Kidney glomerular epithelial cell (primary cell): Measurements from ENCODE around the gene PLEKHA1.

Experiments used
- DNase-seq: peaks from one replicate; lab custom pipeline; 2025; lab: John Stamatoyannopoulos, UW

PLEKHA1 gene

DNA sequence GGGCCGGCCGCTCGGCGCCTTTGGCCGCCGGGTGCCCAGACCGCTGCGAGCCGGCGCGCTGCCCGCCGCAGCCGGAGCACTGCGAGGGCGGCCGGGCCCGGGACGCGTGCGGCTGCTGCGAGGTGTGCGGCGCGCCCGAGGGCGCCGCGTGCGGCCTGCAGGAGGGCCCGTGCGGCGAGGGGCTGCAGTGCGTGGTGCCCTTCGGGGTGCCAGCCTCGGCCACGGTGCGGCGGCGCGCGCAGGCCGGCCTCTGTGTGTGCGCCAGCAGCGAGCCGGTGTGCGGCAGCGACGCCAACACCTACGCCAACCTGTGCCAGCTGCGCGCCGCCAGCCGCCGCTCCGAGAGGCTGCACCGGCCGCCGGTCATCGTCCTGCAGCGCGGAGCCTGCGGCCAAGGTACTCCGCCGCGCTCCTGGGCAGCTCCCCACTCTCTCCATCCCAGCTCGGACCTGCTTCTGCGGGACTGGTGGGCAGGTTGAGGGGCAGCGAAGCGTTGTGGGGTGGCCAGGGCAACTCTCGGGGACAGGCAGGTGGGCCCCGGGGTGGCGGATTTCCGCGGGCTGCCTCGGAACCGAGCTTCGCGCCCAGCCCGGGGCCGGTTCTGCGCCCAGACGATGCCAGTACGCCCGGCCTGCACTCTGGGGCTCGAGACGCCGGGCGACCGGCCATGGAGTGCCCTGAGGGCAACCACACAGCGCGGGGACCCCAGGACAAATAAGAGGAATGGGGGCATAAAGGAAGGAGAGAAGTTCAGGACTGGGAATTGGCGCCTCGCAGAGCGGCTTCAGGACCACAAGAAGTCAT lies 87.4 kb downstream of the PLEKHA1 start:
- DNase-seq, result no peak

DNA sequence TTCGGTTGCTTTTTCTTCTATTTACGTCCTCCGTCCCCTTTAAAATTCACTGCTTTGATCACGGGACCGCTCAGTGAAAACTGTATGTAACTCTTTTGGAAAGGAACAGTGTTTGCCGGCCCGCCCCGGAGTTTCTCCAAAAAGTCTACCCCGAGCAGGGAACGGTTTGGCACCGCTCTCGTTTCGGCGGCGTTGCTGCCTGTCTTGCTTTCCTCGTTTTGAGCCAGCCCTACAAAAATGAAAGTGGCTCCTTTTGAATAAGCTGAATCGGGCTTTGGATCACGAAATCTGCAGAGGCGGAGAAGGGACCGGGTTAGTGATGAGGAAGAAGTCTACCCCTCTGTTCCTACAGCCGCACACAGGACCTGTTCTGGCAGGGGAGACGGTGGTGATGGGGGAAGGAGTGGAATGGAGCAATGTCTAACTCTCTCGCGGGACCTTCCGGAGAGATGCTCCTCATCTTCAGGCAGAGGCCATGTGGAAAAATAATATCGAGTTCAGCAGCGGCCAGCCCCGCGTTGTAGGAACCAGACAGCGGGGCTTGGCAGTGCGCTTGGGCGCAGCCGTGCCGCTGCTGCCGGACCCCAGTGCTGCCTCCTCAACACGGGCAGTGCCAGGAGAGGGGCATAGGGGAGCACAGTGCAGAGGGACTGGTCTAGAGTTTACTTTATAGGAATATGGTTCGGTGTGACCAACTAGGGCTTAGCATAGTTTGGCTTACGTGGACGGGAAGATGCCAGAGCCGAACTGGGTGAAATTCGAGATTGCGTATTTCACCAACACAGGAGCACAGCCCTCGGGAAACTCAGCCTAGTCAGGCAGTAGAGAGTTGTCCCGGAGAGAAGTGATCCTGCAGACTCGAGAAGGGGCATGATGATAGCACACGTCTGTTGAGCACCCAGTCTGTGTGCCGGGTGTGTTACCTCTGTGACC lies 88.3 kb downstream of the PLEKHA1 start:
- peak; percentile 28 for DNase-seq

DNA sequence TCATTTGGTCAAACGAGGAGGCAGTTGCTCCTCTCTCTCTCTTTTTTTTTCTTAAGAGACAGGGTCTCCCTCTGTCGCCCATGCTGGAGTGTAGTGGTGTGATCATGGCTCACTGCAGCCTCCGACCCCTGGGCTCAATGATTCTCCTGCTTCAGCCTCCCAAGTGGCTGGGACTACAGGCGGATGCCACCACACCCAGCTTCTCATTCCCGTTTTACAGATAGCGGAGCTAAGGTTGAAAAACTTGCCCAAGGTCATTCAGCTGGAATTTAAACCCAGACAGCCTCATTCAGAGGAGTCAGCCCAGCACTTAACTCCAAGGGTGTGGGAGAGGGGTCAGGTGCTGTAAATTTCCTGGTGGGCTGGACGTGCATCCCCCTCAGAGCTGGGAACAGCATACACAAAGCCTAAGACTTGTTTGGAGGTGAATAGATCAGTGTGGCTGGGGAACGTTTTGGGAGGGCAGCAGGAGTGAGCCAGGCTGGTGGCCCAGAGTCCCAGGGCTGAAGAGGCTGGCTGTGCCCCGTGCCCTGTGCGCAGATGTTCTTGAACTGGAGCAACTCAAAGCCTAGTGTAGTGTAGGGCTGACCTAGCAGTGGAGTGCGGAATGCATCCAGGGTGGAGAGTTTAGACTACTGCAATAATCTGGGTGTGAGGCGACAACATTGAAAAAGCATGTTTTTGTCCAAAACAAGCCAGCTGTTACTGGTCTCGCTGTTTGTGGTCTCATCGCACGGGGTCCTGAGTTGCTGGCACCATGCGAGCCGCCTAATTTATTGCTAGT lies 89.2 kb downstream of the PLEKHA1 start:
- DNase-seq, result no peak

DNA sequence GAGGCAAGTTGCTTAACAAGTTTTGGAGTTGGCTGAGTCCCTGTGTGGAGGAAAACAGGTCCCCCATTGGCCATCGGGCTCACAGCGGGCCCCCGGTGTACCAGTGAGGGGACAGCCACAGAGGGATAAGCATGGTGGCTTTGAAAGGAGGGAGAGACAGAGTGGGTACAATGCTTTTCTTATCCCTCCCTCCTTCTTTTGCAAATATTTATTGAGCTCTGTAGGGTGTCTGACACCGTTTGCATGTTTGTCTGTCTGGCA lies 89.7 kb downstream of the PLEKHA1 start:
- DNase-seq, result no peak

DNA sequence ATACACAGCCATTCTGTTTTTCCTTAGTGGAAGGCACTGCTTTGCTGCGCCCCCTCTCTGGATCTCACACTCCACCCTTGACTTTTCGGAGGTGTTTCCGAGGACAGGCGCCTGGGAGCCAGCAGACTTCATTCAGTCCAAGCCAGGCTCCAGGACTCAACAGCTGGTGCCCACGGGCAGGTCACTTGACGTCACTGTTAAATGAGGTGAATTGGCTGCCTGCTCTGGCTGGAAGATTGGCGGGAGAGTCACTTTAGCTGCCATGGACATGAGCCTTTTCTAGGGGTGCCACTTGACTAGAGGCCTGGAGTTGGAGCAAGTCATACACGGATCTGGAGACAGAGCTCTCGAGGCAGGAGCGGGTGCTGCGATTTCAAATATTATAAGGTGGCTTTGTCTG lies 90.1 kb downstream of the PLEKHA1 start:
- no peak for DNase-seq

DNA sequence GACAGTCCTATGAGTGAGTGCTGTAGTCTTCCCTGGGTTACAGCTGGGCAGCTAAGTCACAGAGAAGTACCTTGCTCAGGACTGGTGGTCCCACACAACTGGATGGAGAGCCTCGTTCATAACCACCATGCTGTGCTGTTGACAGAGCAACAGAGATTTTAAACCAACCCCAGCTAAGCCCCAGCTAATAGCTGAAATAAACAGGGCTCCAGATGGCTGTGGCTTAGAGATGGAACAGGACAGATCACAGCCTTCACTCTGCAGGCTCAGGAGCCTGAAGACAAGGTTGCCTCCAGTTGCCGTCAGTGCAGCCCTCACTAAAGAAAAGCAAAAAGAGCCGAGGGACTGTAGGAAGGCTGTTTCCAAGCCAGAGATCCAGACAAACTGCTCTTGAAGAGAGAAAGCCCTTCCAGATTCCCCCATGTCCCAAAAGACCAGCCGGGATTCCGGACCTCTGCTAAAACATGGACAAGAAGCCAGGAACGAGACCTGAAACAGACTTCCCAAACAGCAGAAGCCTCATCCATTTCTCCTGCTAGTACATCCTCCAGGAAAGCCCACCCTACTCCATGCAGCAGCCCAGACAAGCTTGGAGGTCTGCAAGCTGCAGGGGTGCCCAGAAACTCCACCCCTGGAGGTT lies 91.0 kb downstream of the PLEKHA1 start:
- DNase-seq, result no peak

DNA sequence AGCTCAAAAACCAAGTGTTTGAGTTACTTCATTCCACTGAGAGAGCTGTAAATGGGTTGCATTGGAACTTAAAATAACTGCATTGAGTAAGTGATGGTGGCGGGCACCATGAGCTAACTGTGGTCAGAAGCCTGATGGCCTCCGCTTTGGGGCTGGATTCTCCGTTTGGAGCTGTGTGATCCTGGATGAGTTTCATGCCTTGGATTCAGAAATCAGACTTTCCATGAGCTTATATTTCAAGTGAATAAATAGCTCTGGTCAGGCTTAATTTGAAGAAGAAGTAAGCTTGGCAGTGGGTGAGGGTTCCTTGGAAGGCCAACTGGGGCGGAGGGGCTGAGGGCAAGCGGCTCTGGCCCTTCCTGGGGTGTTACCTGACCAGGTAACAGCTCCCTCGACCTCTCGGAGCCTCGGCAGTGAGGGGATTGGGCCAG lies 92.5 kb downstream of the PLEKHA1 start:
- no peak for DNase-seq

DNA sequence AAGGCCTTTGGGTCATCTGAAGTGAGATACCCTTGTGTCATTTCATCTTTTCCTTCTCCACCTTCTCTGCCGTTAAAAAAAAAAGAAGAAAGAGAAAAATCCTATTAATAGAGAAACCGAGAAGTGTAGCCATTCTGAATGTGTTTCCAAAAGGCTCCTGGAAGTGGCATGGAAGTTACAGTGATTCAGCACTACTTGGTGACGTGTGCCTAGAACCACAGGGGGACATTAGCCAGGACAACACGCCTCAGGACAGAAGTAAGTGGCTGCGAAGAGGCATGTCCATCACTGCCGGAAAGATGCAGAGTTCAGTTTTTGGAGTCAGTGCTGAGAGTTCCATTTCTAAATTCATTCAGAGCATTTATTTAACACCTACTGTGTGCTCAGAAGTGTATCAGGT lies 93.2 kb downstream of the PLEKHA1 start:
- DNase-seq, result no peak

DNA sequence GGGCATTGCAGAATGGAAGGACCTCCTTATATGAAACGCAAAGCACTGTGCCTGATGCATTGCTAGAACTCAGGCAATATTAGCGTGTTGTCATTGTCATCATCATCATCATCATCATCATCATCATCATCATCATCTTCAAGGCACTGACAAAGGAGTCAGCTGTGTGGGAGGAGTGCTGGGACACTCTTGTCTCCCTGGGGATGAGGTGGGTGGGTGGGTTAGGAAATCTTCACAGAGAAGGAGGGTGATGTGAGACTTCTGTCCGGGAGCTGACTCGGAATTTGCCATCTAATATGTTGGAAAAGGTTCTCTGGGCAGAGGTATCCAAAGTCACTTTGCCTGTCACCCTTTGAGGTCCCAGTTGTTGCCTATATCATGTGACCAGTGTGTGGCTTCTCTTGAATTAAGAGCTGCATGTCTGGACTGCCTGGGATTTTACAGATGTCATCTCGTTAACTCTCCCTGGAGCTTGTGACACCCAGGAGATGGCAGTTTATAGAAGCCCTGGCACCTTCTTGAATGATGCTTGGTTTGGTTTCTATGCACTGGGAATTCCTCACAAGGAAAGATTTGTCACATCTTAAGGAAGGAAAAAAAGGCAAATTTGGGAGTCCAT lies 93.9 kb downstream of the PLEKHA1 start:
- DNase-seq, result no peak

DNA sequence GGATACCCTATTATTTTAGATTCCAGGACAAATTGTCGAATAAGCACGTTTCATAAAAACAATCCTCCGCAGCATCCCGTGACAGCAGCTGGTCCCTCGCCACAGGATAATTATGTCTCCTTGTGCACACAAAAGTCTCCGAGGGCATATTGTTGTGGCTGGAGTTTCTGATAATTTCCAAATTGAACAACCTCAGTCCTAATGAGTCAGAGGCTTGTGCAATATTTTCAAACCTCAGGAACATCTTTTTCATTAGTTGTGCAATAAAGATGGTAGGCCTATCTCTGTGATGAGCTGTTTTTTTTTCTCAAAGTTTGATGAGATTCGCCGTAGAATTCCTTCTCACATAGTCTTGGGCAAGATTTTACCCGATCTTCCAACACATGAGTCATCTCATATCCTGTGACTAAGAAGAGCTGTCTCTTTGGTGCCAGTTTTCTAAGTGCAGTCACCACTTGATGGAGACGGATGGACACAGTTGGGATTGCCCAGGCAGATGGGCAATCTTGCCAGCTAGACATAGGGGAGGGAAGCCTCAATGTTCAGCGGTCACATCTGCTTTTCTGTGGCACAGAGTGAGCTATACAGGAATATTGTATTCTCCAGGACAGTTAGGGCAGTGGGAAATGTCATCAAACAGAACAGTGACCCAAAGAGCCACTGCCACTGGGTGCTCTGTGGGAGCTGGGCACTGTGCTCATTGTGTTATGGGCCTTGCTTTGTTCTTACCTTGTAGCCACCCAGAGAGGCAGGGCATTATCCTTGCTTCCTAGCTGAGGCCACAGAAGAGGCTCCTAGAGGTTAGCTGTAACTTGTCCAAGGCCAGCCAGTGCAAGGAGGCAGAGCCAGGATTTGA lies 94.6 kb downstream of the PLEKHA1 start:
- DNase-seq, result peak; percentile 90

DNA sequence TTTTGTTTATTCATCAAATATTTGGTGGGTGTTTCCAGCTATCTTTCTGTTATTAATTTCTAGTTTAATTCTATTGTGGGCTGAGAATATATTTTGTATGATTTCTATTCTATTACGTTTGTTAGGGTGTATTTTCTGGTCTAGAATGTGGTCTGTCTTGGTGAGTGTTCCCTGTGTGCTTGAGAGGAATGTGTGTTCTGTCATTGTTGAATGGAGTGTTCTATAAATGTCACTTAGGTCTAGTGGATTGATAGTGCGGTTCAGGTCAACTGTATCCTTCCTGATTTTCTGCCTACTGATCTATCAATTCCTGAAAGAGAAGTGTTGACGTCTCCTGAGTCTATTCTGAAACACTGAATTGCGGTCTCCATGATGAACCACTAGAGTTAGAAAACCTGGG lies 95.3 kb downstream of the PLEKHA1 start:
- no peak for DNase-seq

DNA sequence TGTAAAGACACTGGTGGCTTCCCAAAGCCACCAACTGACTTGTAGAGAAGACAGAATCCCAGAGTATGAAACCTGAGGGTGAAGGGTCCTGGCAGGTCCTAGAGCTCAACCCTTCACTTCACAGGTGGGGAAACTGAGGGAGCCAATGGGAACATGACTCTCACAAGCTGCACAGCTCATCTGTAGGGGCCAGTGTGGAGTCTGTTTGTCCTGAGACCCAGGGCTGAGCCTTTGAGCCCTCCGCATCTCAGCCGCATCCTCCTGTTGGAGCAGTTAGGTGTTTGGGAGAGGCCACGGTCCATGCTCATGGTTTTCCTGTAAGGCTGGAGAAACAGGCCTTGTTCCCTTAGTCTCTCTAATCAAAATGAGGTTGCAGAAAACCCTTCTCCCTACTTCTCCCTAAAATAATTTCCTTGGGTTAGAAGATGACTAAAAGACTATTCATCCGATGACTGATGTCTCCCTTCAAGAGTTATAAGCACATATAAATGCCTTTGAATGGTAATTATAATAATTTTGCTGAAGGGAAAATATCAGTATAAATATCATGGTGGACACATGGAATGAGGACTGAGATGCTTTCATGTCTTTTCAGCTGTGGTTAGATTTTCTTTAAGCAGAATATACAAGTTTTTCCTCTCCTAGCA lies 97.1 kb downstream of the PLEKHA1 start:
- no peak for DNase-seq

DNA sequence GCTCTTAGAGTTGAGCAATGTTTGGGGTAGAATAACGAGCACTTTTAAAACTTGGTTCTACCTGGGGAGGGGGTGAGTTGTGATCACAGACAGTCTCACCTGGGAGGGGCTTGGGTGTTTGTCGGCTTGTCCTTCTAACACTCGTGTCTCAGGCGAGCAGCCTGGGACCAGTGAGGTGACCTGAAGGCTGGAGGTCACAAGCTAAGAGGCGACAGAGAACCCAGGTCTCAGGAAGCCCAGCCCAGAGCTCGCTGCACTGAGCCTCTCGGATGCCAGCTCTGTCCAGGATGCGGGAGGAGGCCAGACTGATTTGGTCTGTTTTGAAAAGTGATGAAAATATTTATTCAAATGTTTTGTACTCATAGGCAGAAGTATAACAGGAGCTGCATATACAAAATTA lies 98.6 kb downstream of the PLEKHA1 start:
- no peak for DNase-seq

DNA sequence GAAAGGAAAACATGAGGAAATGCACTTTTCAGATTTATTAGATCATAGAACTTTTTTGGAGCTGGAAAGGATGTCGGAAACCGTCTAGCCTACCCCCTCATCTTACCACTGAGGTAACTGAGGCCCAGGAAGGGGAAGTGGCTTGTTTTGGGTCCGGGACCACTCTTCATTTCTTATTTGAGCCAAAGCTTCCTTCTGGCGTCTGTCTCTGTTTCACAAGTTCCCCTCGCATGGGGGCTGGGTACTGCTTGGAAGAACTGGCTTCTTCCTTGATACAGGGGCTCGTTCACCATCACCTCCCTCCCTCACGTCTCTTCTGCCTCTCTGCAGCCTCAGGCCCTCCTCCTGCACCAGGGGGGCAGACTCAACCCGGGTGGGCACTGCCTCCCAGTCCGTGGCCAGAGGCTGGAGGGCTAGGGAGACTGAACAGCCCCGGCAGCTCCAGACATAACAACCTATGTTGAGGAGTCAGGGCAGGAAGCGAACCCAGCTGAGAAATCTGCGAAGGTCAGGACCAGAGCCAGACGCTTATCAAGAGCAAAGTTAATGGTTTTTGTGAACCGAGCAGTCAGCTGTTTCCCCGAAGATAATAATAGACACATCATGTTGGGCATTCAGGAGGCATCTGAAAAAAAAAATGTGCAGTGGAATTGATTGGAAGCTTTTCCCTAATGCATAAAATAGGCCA lies 99.8 kb downstream of the PLEKHA1 start:
- DNase-seq, result no peak

DNA sequence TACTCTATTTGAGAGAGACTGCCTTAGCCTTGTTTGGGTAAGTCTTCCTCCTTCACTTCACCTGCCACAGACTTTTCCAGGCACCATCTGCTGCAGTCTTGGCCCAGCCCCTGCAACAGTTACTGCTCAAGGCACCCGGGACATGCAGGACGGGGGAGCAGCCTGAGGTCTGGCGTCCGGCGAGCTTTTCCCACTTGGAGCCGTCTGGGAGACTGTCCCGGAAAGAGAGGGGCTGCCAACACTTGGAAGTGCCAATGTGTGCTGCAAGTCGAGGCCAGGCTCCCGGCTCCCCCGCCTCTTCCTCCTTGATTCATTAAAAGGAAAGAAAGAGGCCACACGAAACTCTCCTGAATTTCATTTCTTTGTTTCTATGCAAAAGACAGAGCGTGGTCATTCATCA lies 100.6 kb downstream of the PLEKHA1 start:
- DNase-seq, result no peak

DNA sequence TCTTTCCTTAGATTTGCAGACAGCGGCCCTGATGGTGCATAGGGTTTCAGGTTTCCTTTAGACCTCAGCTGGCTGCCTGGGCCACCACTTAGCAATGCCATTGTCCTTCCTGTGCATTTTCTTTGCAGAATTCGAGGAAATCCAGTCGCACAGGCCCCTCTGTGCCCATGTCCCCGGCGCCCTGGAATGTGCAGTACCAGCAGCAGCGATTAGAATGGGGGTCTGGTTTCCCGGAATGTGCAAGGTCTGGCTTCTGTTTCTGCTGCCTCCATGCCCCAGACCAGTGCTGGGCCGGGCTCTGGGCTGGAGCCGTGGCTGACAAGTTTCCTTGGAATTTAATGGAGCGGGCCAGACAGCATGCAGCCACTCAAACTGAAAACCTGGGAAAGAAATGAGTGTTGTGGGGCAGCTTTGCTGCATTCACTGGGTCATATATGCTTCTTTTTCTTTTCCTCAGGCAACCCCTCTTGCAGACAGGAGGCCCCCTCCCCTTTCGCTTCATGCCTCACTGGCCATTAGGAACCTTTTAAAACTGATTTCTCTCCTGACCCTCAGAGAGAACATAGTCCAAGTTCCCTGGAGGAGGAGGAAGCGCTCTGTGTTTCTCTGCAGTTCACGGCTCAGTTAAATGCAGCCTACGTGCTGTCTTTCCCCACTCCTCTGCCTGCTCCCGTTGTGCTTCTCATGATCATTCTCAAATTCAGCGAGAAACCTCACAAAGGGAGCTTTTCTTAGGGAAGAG lies 101.3 kb downstream of the PLEKHA1 start:
- no peak for DNase-seq

DNA sequence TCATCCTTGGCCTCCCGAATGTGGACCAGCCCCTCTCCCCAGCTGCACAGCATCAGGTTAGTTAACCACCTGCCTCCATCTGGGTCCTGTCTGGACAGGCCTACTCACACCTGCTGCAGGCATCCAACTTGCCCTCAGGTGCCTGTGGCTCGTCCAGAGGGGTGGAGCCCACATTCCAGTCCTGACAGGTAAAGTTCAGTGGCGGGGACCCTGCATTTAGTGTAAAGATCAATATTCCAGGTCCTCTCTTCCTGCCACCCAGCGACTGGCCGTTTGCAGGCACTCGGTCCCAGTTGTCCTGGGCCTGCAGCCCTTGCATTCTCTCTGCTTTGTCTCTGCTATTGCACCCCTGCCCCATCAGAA lies 101.8 kb downstream of the PLEKHA1 start:
- DNase-seq, result no peak

DNA sequence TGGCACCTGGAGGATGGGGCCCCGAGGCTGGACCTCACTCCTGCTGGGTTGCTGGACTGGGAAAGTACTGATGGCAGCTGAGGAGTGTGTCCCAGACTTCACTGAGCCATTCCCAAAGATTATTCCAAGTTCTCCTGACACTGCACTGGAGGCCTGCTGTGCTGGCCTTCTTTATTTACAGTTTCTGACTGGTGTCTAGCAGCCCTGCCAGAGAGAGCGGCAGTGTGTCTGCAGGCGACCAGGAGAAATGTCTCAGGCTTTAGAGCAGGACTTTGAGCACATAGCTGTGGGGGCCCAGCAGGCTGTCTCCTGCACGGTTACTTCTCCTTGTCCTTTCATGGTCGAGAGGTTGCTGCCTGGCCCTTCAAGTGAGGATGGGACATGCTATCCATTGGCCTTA lies 102.9 kb downstream of the PLEKHA1 start:
- no peak for DNase-seq

DNA sequence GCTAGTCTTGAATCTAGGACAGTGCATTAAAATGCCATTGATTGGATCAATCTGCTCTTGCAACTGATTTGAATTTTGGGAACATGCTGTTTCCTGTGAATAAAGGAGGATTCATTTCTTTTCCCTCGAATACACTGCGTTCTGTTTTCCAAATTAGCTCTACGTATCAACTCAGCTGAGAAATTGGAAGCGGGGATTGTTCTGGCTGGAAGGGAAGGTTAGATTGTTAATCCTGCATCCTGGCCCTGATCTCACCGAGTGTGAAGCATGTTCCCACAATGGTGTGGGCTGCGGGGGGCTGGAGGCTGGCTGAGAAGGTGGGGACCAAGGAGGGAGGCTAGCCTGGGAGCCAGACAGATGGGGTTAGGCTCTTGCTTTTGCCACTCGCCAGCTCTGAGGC lies 104.5 kb downstream of the PLEKHA1 start:
- no peak for DNase-seq
